IMR-90 (cell line): ENCODE data around the gene PRKCA. TPM values are rescaled to one million over a fixed set of nuclear protein-coding genes. Genes with fewer than 3 reads are reported as not detected.

Experiments
- ATAC-seq: fragments of 200-7000 bp; cut with Tn5 transposase; 2 replicates; pipeline ENCODE4 v1.9.1; 2020; ENCODE audit warnings: low read depth, mild to moderate bottlenecking, moderate library complexity
- BruUV-seq: library from RNA; stranded (reverse); fragments of 400-500 nt; replicated peaks from 2 replicates; lab custom pipeline; 2021; lab: Mats Ljungman, UMichigan
- CTCF ChIA-PET: fragments of 300-600 bp; formaldehyde crosslinking; extraction: SDS; loops from one replicate; lab custom pipeline; 2021; ENCODE audit warnings: antibody characterized with exemption; lab: Yijun Ruan, JAX
- POLR2A ChIA-PET: fragments of 300-600 bp; sonication (Branson Sonifier 250); formaldehyde crosslinking; loops from one replicate; lab custom pipeline; 2022; ENCODE audit warnings: antibody characterized with exemption; ENCODE audit not compliant: unreplicated experiment; lab: Charles Lee
- DNase-seq: peaks from one replicate; pipeline ENCODE4 v3.0.0; 2013
- H2AFZ ChIP-seq: replicated peaks from 2 replicates; pipeline ENCODE3; 2013; ENCODE audit warnings: low read length, mild to moderate bottlenecking; ENCODE audit not compliant: poor library complexity
- H2AK5ac ChIP-seq: 2 replicates; pipeline ENCODE4 v1.6.1; 2013; ENCODE audit warnings: low read depth, low read length, inconsistent platforms
- H2AK9ac ChIP-seq: replicated peaks from 2 replicates; pipeline ENCODE3; 2013; ENCODE audit warnings: mild to moderate bottlenecking, low read depth, low read length, moderate library complexity; ENCODE audit not compliant: poor library complexity
- H2BK120ac ChIP-seq: 2 replicates; pipeline ENCODE4 v1.6.1; 2013; ENCODE audit warnings: low read depth, low read length, inconsistent platforms
- H2BK15ac ChIP-seq: 3 replicates; pipeline ENCODE4 v1.6.1; 2013; ENCODE audit warnings: low read depth, low read length, inconsistent platforms
- H2BK20ac ChIP-seq: 2 replicates; pipeline ENCODE4 v1.6.1; 2013; ENCODE audit warnings: low read depth, mild to moderate bottlenecking, inconsistent platforms, low read length, moderate library complexity
- H2BK5ac ChIP-seq: 2 replicates; pipeline ENCODE4 v1.6.1; 2013; ENCODE audit warnings: mild to moderate bottlenecking, low read depth, low read length, inconsistent platforms; ENCODE audit not compliant: poor library complexity, severe bottlenecking
- H3K14ac ChIP-seq: replicated peaks from 2 replicates; pipeline ENCODE4 v1.6.1; 2013; ENCODE audit warnings: low read depth, low read length, inconsistent platforms
- H3K18ac ChIP-seq: 2 replicates; pipeline ENCODE4 v1.6.1; 2013; ENCODE audit warnings: low read depth, low read length, control low read depth
- H3K23ac ChIP-seq: 2 replicates; pipeline ENCODE4 v1.6.1; 2013; ENCODE audit warnings: low read depth, low read length, inconsistent platforms
- H3K27ac ChIP-seq: 2 replicates; pipeline ENCODE4 v1.5.1; 2013; ENCODE audit warnings: mild to moderate bottlenecking, control low read depth, low read length; ENCODE audit not compliant: insufficient read depth
- H3K27me3 ChIP-seq: 2 replicates; pipeline ENCODE4 v1.6.1; 2013; ENCODE audit warnings: low read length; ENCODE audit not compliant: control insufficient read depth, insufficient read depth
- H3K36me3 ChIP-seq: 2 replicates; pipeline ENCODE4 v1.6.1; 2013; ENCODE audit warnings: low read length, mixed read lengths; ENCODE audit not compliant: control insufficient read depth, insufficient read depth
- H3K4ac ChIP-seq: 2 replicates; pipeline ENCODE4 v1.6.1; 2013; ENCODE audit warnings: low read depth, low read length, inconsistent platforms
- H3K4me1 ChIP-seq: 2 replicates; pipeline ENCODE4 v1.6.1; 2013; ENCODE audit warnings: low read length, mixed read lengths; ENCODE audit not compliant: control insufficient read depth, insufficient read depth
- H3K4me2 ChIP-seq: 2 replicates; pipeline ENCODE4 v1.6.1; 2013; ENCODE audit warnings: low read depth, mild to moderate bottlenecking, control low read depth, low read length, moderate library complexity
- H3K4me3 ChIP-seq: 2 replicates; pipeline ENCODE4 v1.5.1; 2013; ENCODE audit warnings: low read depth, mild to moderate bottlenecking, control low read depth, low read length, moderate library complexity; ENCODE audit not compliant: insufficient read depth
- H3K56ac ChIP-seq: 2 replicates; pipeline ENCODE4 v1.6.1; 2013; ENCODE audit warnings: low read length, inconsistent platforms; ENCODE audit not compliant: insufficient read depth; ENCODE audit errors: extremely low read depth
- H3K79me1 ChIP-seq, 2 experiments: 2 replicates each; pipeline ENCODE4 v1.6.1; 2013; ENCODE audit warnings: low read length in 2 of 2, inconsistent platforms in 1 of 2, low read depth in 1 of 2
- H3K9ac ChIP-seq: 2 replicates; pipeline ENCODE4 v1.6.1; 2013; ENCODE audit warnings: low read depth, low read length, control low read depth
- H3K9me1 ChIP-seq: 2 replicates; pipeline ENCODE4 v1.6.1; 2013; ENCODE audit warnings: low read length, inconsistent platforms; ENCODE audit not compliant: insufficient read depth
- H3K9me3 ChIP-seq: 2 replicates; pipeline ENCODE4 v1.6.1; 2013; ENCODE audit warnings: low read length; ENCODE audit not compliant: control insufficient read depth, insufficient read depth
- H4K20me1 ChIP-seq: 2 replicates; pipeline ENCODE4 v1.6.1; 2013; ENCODE audit warnings: low read length, inconsistent platforms; ENCODE audit not compliant: insufficient read depth
- H4K5ac ChIP-seq: 2 replicates; pipeline ENCODE4 v1.6.1; 2013; ENCODE audit warnings: mild to moderate bottlenecking, low read depth, low read length, control low read depth
- H4K8ac ChIP-seq, 2 experiments: 2 replicates each; pipeline ENCODE4 v1.6.1; 2013; ENCODE audit warnings: low read depth in 2 of 2, low read length in 2 of 2, control low read depth in 1 of 2, inconsistent platforms in 1 of 2
- H4K91ac ChIP-seq: 2 replicates; pipeline ENCODE4 v1.6.1; 2013; ENCODE audit warnings: low read depth, low read length, inconsistent platforms; ENCODE audit not compliant: insufficient read depth
- BHLHE40 ChIP-seq: fragments of 150-350 bp; IDR thresholded peaks from 2 replicates; pipeline ENCODE4 v1.6.1; 2016; ENCODE audit warnings: mild to moderate bottlenecking, low read depth, low read length
- CHD1 ChIP-seq: IDR thresholded peaks from 2 replicates; pipeline ENCODE4 v1.6.1; 2012; ENCODE audit warnings: low read depth, low read length, improper control_type of control experiment
- MAZ ChIP-seq: IDR thresholded peaks from 2 replicates; pipeline ENCODE4 v1.6.1; 2012; ENCODE audit warnings: low read depth, mild to moderate bottlenecking, low read length, improper control_type of control experiment, moderate library complexity, borderline replicate concordance
- NFE2L2 ChIP-seq: fragments of 150-350 bp; IDR thresholded peaks from 2 replicates; pipeline ENCODE4 v1.6.1; 2016; ENCODE audit warnings: low read depth, mild to moderate bottlenecking, low read length
- RCOR1 ChIP-seq: IDR thresholded peaks from 2 replicates; pipeline ENCODE4 v1.6.1; 2012; ENCODE audit warnings: mild to moderate bottlenecking, low read length, improper control_type of control experiment; ENCODE audit not compliant: insufficient replicate concordance
- WGBS, 2 experiments: methylation state at CpG; one replicate each; pipeline versions ENCODE4 v1.1.5 to v1.1.7; 2013; ENCODE audit warnings: missing lambda C conversion rate in 2 of 2; ENCODE audit not compliant: insufficient read length in 1 of 2; ENCODE audit errors: extremely low coverage in 2 of 2; 5-methylcytosine and 5-hydroxymethylcytosine counted together
- dilution Hi-C: fragments of 300-500 bp; cut with HindIII; formaldehyde crosslinking; loops from one replicate; pipeline ENCODE4 v1.14.3; 2018; ENCODE audit warnings: low sequenced_read_pairs; ENCODE audit not compliant: unreplicated experiment
- in situ Hi-C: fragments of 300-500 bp; cut with MboI; formaldehyde crosslinking; loops from 3 replicates; pipeline ENCODE4 v1.14.3; 2019; ENCODE audit warnings: low sequenced_read_pairs, inconsistent platforms, mixed read lengths
- intact Hi-C: fragments of 100-400 bp; cut with micrococcal nuclease; formaldehyde crosslinking; loops from 2 replicates; pipeline ENCODE4 v1.10.0; 2022
- polyA plus RNA-seq, 3 experiments: library from polyadenylated mRNA; depleted of rRNA; stranded (reverse); fragments of >200 nt; gene quantifications; 2 replicates each; pipeline ENCODE4 v1.2.3, GENCODE V29; 2012; ENCODE audit warnings: low replicate concordance in 1 of 3
- total RNA-seq: library from RNA; depleted of rRNA; stranded (reverse); fragments of >200 nt; gene quantifications from 2 replicates; pipeline ENCODE4 v1.2.3, GENCODE V29; 2012

The PRKCA gene
- total and polyA plus RNA-seq, 2 of the 4 experiments (the other 2 are of a cell fraction) = 31.0 to 46.0 TPM

- Histone ChIP-seq H3K18ac (no peak overlapping the region), H2AK5ac (no peak overlapping the region), H3K79me1 (peaks cover 47 to 68% of the 10 kb centered on the region in 2 experiments), H2BK15ac (no peak overlapping the region), H2BK120ac (no peak overlapping the region), H4K91ac (no peak overlapping the region), H3K27me3 (no peaks in the 10 kb centered on the region), H3K23ac (no peak overlapping the region), H3K36me3 (no peaks in the 10 kb centered on the region), H3K4me1 (peaks cover 6% of the 10 kb centered on the region), H3K4ac (no peak overlapping the region), H4K8ac (no peak overlapping the region), H3K56ac (no peak overlapping the region), H4K20me1 (no peaks in the 10 kb centered on the region; the same call in 1 of the 2 replicates), H2AFZ (no peak overlapping the region), H3K27ac (no peak overlapping the region), H3K9me3 (no peaks in the 10 kb centered on the region), H2BK5ac (no peak overlapping the region), H3K4me2 (no peak overlapping the region), H3K9me1 (peaks cover 10% of the 10 kb centered on the region), H2AK9ac (no peak overlapping the region), H3K9ac (no peak overlapping the region), H2BK20ac (no peak overlapping the region), H3K14ac (no peak overlapping the region), H3K4me3 (no peak overlapping the region), H4K5ac (no peak overlapping the region)
- CTCF ChIA-PET = no interaction called here
- ATAC-seq (no peak), DNase-seq (no peak)
- intact Hi-C loops = no loop called here
- TF ChIP-seq NFE2L2 (no peak), RCOR1 (no peak), CHD1 (no peak), BHLHE40 (no peak), MAZ (no peak)
- 100% methylated on average over 1 of the region's 5 CpGs; no CpG with 5 or more reads in 1 of the 2 experiments for WGBS, 2 experiments
- dilution Hi-C loops = no loop called here
- POLR2A ChIA-PET = no interaction called here
- in situ Hi-C loops = no loop called here
- no TSS peak for BruUV-seq
Observed at GRCh38 chr17:66487981-66488468, 185.6 kb downstream of the PRKCA start.
